ENCODE results near the gene INPP5A.
"Not testable (repeated sequence)": the region's sequence is repeated elsewhere in the genome, so short reads cannot be mapped to it uniquely, and the experiment has no call there.

Gene INPP5A

GRCh38 chr10:132537684-132538001, at the start of gene INPP5A:
INPP5A (plus strand) TSS chr10:132537787; CDS start chr10:132538097, 310 bp downstream.
- no peak for DNase-seq

DNA sequence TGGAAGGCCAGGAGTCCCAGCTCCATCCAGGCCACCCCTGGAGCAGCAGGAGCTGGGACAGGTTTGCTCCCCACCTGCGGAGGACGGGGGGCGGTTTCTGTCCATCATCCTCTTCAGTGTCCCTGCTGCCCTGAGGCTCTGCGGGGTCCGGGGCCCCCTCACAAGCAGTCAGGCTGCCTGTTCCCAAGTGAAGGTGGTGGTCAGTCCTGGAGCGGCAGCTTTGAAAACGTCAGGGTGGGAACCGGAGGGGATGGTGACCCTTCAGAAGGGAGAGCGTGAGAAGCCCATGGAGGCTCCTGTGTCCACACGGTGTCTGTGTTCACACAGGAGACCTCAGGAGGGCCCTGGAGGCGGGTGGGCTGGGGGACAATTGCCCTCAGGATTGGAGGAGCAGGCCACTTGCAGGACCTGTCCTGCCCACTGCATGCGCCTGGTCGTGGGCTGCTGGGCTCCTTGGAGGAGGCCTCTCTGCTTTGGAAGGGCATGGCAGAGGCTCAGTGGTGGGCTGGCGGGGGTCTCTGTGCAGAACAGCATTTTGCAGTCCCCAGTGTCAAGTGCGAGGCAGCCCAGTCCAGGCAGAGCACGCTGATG, 49.3 kb upstream of the INPP5A start:
- DNase-seq, result no peak

DNA sequence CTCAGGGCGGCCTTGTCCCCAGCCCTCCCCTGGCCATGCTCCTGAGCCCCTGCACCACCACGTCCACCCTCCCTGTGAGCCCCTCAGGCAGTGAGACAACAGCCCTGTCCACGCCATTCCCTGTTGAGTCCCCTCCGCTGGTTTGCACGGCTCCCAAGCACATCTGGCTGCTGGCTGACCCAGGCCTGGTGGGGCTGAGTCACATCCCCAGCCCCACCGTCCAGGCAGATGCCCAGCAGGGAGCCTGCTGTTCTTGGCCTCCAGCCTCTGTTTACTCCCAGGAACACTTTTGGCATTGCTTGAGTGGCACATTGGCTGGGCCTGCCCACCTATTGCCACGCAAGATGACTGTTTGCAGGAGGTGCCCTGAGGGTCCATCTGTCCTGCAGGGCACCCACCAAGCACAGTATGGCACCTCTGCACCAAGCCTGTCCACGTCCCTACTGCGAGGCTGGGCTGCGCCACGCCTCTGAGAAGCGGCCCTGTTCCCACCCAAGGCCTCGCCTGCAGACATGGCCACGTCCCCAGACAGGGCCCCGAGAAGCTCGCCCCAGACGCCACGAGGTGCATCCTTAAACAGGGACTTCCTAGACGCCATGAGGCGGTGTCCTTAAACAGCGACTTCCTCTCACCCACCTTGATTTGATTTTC, 48.4 kb upstream of the INPP5A start:
- no peak for DNase-seq

DNA sequence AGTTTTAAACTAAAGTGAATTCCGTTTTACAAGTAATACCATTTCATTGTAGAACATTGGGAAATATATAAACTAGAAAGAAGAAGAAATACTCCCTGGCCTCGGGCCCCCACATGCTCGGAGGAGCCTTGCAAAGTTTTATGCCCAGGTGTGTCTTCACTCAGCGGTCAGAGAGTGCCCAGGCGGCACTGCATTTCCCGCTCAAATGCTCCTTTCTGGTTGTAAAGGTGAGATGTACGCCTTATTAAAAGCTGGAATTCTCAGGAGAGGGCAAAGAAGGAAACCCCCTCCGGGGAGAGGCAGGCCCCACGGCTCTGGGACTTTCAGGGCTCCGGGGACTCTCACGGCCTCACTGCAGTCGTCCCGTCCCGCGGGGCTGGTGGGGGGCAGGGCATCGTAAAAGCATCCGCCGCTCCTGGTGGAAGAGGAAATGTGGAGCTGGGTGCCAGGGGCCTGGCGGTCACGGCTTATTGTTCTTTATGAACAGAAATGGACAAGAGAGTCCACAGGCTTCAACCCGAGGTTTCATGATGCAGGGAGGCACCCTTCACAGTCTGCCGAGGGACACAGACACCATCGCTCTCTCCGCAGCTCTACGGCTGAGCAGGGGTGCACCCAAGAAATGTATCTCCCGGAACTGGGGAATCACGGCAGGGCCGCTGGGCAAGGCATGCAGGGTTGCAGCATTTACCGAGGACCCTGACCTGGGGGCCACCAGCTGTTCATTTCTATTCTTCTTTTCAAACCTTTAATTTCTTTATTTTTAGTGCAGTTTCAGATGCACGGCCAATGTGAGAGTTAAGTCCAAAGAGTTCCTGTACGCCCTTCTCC, 47.7 kb upstream of the INPP5A start:
- no peak for DNase-seq

- DNase-seq, result not testable (repeated sequence)
Observed at GRCh38 chr10:132491534-132491933, 46.1 kb upstream of the INPP5A start.

GRCh38 chr10:132492323-132493025, 45.1 kb upstream of the INPP5A start:
- DNase-seq, result no peak

DNA sequence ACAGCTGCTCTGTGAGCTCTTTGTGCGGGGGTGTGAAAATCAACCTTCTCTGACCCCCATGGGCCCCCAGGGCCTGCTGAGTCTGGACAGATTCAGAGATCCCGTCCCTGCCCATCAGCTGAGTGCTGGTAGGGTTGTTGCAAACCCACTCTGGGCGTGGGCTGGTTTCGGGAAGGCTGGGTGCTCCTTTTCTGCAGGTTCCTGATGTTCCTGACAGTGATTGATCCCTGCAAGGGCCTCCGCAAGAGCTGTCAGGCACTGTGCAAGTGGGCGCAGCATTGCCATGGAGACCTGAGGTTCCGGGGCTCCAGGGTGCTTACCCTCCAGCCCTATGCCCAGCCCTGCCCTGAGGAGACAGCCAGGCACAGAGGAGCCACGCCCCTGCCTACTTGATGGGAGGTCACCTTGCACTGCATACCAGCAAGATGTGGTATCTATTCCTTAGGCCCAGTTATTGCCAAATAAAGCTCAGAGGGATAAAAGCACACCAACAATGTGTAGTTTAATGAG, 44.3 kb upstream of the INPP5A start:
- DNase-seq, result no peak

GRCh38 chr10:132493756-132494290, 43.8 kb upstream of the INPP5A start:
- DNase-seq, result no peak

- no peak for DNase-seq
Observed at GRCh38 chr10:132494866-132495630, 42.5 kb upstream of the INPP5A start.

- no peak for DNase-seq
Observed at GRCh38 chr10:132496360-132497062, 41.1 kb upstream of the INPP5A start.

DNA sequence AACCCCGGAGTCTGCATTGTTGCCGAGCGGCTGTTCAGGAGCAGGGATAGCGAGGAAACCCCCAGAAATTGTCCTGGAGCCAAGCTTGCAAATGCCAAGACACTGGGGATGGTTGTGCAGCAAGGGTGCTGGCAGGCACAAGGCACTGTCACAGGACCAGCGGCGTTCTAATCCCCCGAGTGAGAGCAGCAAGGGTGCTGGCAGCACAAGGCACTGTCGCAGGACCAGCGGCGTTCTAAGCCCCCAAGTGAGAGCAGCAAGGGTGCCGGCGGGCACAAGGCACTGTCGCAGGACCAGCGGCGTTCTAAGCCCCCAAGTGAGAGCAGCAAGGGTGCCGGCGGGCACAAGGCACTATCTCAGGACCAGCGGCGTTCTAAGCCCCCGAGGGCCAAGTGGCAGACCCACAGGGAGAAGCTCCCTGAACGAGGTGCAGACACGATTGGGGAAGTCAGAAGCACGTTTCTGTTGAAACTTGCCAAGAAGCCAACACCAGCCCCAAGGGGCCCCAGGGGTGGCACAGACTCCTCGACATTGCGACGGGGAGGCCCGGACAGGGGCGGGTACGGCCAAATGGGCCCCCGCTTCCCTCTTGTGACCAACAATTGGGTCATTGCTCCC, 40.4 kb upstream of the INPP5A start:
- no peak for DNase-seq

- no peak for DNase-seq
Observed at GRCh38 chr10:132497861-132498561, 39.6 kb upstream of the INPP5A start.

GRCh38 chr10:132498562-132499366, 38.8 kb upstream of the INPP5A start:
- DNase-seq, result no peak

- DNase-seq, result no peak
Observed at GRCh38 chr10:132499367-132499685, 38.3 kb upstream of the INPP5A start.

- DNase-seq, result no peak
Observed at GRCh38 chr10:132500781-132501415, 36.7 kb upstream of the INPP5A start.

DNA sequence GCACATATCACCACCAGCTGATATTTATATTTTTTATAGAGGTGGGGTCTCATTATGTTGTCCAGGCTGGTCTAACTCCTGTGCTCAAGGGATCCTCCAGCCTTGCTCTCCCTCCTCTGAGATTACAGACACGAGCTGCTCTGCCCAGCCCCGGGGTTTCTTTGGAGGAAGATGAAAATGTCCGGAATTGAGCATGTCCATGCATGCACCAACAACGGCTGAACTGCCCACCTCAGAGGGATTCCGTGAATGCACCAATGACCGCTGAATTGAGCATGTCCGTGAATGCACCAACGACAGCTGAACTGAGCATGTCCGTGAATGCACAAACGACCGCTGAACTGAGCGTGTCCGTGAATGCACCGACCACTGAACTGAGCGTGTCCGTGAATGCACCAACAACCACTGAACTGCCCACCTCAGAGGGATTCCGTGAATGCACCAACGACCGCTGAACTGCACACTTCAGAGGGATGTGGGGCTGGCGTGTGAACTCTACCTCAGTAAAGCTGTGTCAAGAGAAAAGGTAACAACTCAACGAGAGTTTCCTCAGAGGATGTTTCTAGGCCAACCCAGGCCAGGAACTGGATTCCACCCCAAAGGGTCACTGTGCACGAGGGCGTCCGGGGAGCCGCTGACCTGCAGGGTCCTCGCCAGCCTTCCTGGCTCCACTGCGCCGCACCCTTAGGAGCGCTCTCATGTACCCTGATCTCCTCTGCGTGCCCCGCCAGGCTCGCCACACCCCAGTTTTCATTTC, 34.9 kb upstream of the INPP5A start:
- no peak for DNase-seq

GRCh38 chr10:132503581-132504421, 33.8 kb upstream of the INPP5A start:
- DNase-seq, result no peak

All from activated CD4-positive, alpha-beta T cell treated with anti-CD3 and anti-CD28 coated beads, Interleukin-2, amount 50 U/mL, for 48 hours (primary cell).